Non-pigmented ciliary epithelial cell (primary cell): Measurements from ENCODE around the gene MECP2.

Experiments used
- DNase-seq: peaks from one replicate; pipeline ENCODE4 v3.0.0-alpha.2; 2010; ENCODE audit warnings: low read depth

Gene MECP2

GRCh38 chrX:154033848-154034247 is 63.7 kb downstream of the MECP2 start:
- DNase-seq, result no peak

GRCh38 chrX:154032653-154033052 is 64.9 kb downstream of the MECP2 start:
- no peak for DNase-seq

- no peak for DNase-seq
Observed at GRCh38 chrX:154032160-154032559, 65.4 kb downstream of the MECP2 start.

- no peak for DNase-seq
Observed at GRCh38 chrX:154030715-154031305, 66.7 kb downstream of the MECP2 start.

GRCh38 chrX:154030266-154030665 is 67.3 kb downstream of the MECP2 start:
- no peak for DNase-seq

GRCh38 chrX:154029439-154029838 is 68.1 kb downstream of the MECP2 start:
- no peak for DNase-seq

- DNase-seq, result no peak
Observed at GRCh38 chrX:154028502-154029184, 68.9 kb downstream of the MECP2 start.

- DNase-seq, result no peak
Observed at GRCh38 chrX:154027986-154028385, 69.5 kb downstream of the MECP2 start.

- no peak for DNase-seq
Observed at GRCh38 chrX:154027022-154027402, 70.5 kb downstream of the MECP2 start.

GRCh38 chrX:154026136-154027021 is 71.1 kb downstream of the MECP2 start:
- no peak for DNase-seq

GRCh38 chrX:154025230-154025629 is 72.3 kb downstream of the MECP2 start:
- no peak for DNase-seq

- DNase-seq, result no peak
Observed at GRCh38 chrX:154024271-154024670, 73.2 kb downstream of the MECP2 start.

GRCh38 chrX:154023276-154024000 is 74.1 kb downstream of the MECP2 start:
- DNase-seq, result no peak

GRCh38 chrX:154022108-154022507 is 75.4 kb downstream of the MECP2 start:
- DNase-seq, result no peak

GRCh38 chrX:154021131-154021611 is 76.3 kb downstream of the MECP2 start:
- DNase-seq, result no peak

- no peak for DNase-seq
Observed at GRCh38 chrX:154020536-154021115, 76.9 kb downstream of the MECP2 start.

GRCh38 chrX:154019633-154020528 is 77.6 kb downstream of the MECP2 start, which contains the start of gene IRAK1:
IRAK1 (minus strand) TSS chrX:154019902; CDS start chrX:154019812, 90 bp downstream.
- no peak for DNase-seq

GRCh38 chrX:154019061-154019621 is 78.4 kb downstream of the MECP2 start:
- DNase-seq, result no peak

GRCh38 chrX:154018518-154019060 is 78.9 kb downstream of the MECP2 start:
- no peak for DNase-seq
